H1 (cell line): ENCODE measurements around the gene STARD13. TPM values are rescaled to one million over a fixed set of nuclear protein-coding genes. Genes with fewer than 3 reads are reported as not detected.

Experiments
- CHD1 ChIP-seq: IDR thresholded peaks from 2 replicates; pipeline ENCODE4 v1.6.1; 2012; ENCODE audit warnings: low read depth, low read length, improper control_type of control experiment
- CHD2 ChIP-seq: IDR thresholded peaks from 2 replicates; pipeline ENCODE4 v1.6.1; 2012; ENCODE audit warnings: low read length, improper control_type of control experiment
- HDAC2 ChIP-seq, 2 experiments: fragments of 300-600 bp in 1 of 2; sonication (generic) in 1 of 2; IDR thresholded peaks; 2 replicates each; pipeline ENCODE4 v1.6.1; 2011 to 2012; ENCODE audit warnings: low read depth in 2 of 2, low read length in 2 of 2, mild to moderate bottlenecking in 2 of 2, moderate library complexity in 2 of 2, borderline replicate concordance in 1 of 2, inconsistent platforms in 1 of 2
- MAX ChIP-seq: IDR thresholded peaks from 2 replicates; pipeline ENCODE4 v1.6.1; 2012; ENCODE audit warnings: inconsistent platforms
- RXRA ChIP-seq: IDR thresholded peaks from 2 replicates; pipeline ENCODE4 v1.6.1; 2011; ENCODE audit warnings: low read depth, mild to moderate bottlenecking, low read length, moderate library complexity; ENCODE audit not compliant: insufficient read depth
- polyA plus RNA-seq, 7 experiments: library from polyadenylated mRNA; depleted of rRNA in 3 of 7; stranded (reverse) in 5 of 7; unstranded in 2 of 7; fragments of >200 nt in 5 of 7; fragments of 200-250 nt in 2 of 7; gene quantifications; 1 replicate in 5 of 7; 2 replicates in 1 of 7; 4 replicates in 1 of 7; pipeline versions ENCODE4 v1.2.1 to v1.2.3, GENCODE V29; 2011 to 2013; ENCODE audit warnings: missing spikeins in 2 of 7, mixed read lengths in 2 of 7
- total RNA-seq: library from RNA; stranded (reverse); fragmentation: NEBNext Ultra II Directional; extraction: Animal tissue kit (Norgen Biotek cat#: 25700); gene quantifications from 2 replicates; pipeline ENCODE4 v1.2.1, GENCODE V29; 2021
- TF ChIP-seq, protein P1 (sequence below): fragments of 300-600 bp; sonication (generic); IDR thresholded peaks from 2 replicates; pipeline ENCODE4 v1.7.1; 2012; ENCODE audit warnings: low read length, moderate library complexity, mild to moderate bottlenecking, inconsistent platforms; ENCODE audit not compliant: insufficient replicate concordance

The STARD13 gene
- total and polyA plus RNA-seq, 2 of the 8 experiments (the other 6 are each of a cell fraction or from before 2014, with no cell fraction given): 0.82 to 2.9 TPM

DNA sequence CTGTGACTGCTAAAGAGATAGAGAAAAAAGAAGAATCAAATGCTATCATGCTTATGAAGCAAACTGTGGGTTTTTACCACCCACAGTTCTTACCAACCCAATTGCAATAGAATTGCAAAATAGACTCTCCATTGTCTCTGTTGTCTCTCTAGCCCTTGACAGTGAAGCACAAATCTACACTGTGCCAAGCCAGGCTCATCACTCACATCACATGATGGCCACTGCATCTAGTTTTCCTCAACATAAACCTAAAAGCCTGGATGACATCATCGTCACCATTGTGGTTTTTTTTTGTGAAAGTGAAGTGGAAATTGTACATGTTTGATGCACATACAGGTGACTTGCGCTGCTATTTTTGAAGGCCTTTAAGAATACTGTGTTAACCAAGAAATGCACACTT, 213.3 kb downstream of the STARD13 start (continued):
- TF ChIP-seq, protein P1, sequence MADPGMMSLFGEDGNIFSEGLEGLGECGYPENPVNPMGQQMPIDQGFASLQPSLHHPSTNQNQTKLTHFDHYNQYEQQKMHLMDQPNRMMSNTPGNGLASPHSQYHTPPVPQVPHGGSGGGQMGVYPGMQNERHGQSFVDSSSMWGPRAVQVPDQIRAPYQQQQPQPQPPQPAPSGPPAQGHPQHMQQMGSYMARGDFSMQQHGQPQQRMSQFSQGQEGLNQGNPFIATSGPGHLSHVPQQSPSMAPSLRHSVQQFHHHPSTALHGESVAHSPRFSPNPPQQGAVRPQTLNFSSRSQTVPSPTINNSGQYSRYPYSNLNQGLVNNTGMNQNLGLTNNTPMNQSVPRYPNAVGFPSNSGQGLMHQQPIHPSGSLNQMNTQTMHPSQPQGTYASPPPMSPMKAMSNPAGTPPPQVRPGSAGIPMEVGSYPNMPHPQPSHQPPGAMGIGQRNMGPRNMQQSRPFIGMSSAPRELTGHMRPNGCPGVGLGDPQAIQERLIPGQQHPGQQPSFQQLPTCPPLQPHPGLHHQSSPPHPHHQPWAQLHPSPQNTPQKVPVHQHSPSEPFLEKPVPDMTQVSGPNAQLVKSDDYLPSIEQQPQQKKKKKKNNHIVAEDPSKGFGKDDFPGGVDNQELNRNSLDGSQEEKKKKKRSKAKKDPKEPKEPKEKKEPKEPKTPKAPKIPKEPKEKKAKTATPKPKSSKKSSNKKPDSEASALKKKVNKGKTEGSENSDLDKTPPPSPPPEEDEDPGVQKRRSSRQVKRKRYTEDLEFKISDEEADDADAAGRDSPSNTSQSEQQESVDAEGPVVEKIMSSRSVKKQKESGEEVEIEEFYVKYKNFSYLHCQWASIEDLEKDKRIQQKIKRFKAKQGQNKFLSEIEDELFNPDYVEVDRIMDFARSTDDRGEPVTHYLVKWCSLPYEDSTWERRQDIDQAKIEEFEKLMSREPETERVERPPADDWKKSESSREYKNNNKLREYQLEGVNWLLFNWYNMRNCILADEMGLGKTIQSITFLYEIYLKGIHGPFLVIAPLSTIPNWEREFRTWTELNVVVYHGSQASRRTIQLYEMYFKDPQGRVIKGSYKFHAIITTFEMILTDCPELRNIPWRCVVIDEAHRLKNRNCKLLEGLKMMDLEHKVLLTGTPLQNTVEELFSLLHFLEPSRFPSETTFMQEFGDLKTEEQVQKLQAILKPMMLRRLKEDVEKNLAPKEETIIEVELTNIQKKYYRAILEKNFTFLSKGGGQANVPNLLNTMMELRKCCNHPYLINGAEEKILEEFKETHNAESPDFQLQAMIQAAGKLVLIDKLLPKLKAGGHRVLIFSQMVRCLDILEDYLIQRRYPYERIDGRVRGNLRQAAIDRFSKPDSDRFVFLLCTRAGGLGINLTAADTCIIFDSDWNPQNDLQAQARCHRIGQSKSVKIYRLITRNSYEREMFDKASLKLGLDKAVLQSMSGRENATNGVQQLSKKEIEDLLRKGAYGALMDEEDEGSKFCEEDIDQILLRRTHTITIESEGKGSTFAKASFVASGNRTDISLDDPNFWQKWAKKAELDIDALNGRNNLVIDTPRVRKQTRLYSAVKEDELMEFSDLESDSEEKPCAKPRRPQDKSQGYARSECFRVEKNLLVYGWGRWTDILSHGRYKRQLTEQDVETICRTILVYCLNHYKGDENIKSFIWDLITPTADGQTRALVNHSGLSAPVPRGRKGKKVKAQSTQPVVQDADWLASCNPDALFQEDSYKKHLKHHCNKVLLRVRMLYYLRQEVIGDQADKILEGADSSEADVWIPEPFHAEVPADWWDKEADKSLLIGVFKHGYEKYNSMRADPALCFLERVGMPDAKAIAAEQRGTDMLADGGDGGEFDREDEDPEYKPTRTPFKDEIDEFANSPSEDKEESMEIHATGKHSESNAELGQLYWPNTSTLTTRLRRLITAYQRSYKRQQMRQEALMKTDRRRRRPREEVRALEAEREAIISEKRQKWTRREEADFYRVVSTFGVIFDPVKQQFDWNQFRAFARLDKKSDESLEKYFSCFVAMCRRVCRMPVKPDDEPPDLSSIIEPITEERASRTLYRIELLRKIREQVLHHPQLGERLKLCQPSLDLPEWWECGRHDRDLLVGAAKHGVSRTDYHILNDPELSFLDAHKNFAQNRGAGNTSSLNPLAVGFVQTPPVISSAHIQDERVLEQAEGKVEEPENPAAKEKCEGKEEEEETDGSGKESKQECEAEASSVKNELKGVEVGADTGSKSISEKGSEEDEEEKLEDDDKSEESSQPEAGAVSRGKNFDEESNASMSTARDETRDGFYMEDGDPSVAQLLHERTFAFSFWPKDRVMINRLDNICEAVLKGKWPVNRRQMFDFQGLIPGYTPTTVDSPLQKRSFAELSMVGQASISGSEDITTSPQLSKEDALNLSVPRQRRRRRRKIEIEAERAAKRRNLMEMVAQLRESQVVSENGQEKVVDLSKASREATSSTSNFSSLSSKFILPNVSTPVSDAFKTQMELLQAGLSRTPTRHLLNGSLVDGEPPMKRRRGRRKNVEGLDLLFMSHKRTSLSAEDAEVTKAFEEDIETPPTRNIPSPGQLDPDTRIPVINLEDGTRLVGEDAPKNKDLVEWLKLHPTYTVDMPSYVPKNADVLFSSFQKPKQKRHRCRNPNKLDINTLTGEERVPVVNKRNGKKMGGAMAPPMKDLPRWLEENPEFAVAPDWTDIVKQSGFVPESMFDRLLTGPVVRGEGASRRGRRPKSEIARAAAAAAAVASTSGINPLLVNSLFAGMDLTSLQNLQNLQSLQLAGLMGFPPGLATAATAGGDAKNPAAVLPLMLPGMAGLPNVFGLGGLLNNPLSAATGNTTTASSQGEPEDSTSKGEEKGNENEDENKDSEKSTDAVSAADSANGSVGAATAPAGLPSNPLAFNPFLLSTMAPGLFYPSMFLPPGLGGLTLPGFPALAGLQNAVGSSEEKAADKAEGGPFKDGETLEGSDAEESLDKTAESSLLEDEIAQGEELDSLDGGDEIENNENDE: no peak
- TF ChIP-seq CHD1 (no peak), MAX (no peak), HDAC2 (IDR thresholded peaks at IDR 0.05; ENCODE audit: borderline replicate concordance in 1 of 2, low read depth in 2 of 2, low read length in 2 of 2) (no peak), CHD2 (no peak), RXRA (no peak)
